Prostate gland (tissue), 2 donors: ENCODE results near the gene DLG2. TPM values are rescaled to one million over a fixed set of nuclear protein-coding genes. Genes with fewer than 3 reads are reported as not detected.

ENCODE experiments used
- DNase-seq: peaks from one replicate; pipeline ENCODE4 v3.0.0-alpha.2; 2019; ENCODE audit warnings: low spot score
- H3K27ac ChIP-seq, 2 donors: fragments of 200-600 bp; sonication (generic); 2 replicates each; pipeline ENCODE4 v1.5.1; 2017 to 2019
- H3K27me3 ChIP-seq: fragments of 200-600 bp; sonication (generic); replicated peaks from 2 replicates; pipeline ENCODE4 v1.5.1; 2019; ENCODE audit not compliant: insufficient read depth
- H3K36me3 ChIP-seq, 2 donors: fragments of 200-600 bp; sonication (generic); 1 replicate in 1 of 2; 2 replicates in 1 of 2; pipeline versions ENCODE4 v1.5.1 to v1.8.1; 2017 to 2019
- H3K4me1 ChIP-seq: fragments of 200-600 bp; sonication (generic); replicated peaks from 2 replicates; pipeline ENCODE4 v1.5.1; 2019
- H3K4me3 ChIP-seq, 2 donors: fragments of 200-600 bp; sonication (generic); 2 replicates each; pipeline ENCODE4 v1.5.1; 2017 to 2019
- H3K9me3 ChIP-seq: fragments of 200-600 bp; sonication (generic); 2 replicates; pipeline ENCODE4 v1.5.1; 2017
- POLR2A ChIP-seq: fragments of 450-650 bp; IDR thresholded peaks from one replicate; pipeline ENCODE4 v1.6.1; 2016; ENCODE audit warnings: antibody characterized with exemption, mild to moderate bottlenecking
- POLR2AphosphoS5 ChIP-seq: sonication (generic); formaldehyde crosslinking; IDR thresholded peaks from one replicate; pipeline ENCODE4 v1.6.1; 2017; ENCODE audit warnings: antibody characterized with exemption
- WGBS: methylation state at CpG from one replicate; pipeline ENCODE4 v1.1.5; 2018; 5-methylcytosine and 5-hydroxymethylcytosine counted together
- intact Hi-C: fragments of 100-400 bp; cut with DNase I; formaldehyde crosslinking; loops from one replicate; pipeline ENCODE4 v1.14.2; 2022
- total RNA-seq, 2 donors: library from RNA; depleted of rRNA; stranded (reverse); fragments of >200 nt; gene quantifications; one replicate each; pipeline ENCODE4 v1.1.0, GENCODE V29; 2016
- TF ChIP-seq, protein P1 (sequence below), 4 experiments: fragments of 200-600 bp in 2 of 4; fragments of 450-650 bp in 2 of 4; sonication (generic) in 2 of 4; IDR thresholded peaks; 1 replicate in 3 of 4; 2 replicates in 1 of 4; pipeline ENCODE4 v1.5.1; 2016 to 2019; ENCODE audit warnings: antibody characterized with exemption in 4 of 4, mild to moderate bottlenecking in 2 of 4, moderate library complexity in 2 of 4

Gene DLG2
- total RNA-seq, 2 donors from 2014 or later: 9.8 to 16.2 TPM

GRCh38 chr11:83835423-83835822 is 1791.7 kb downstream of the DLG2 start:
- H3K4me3 ChIP-seq: no peak overlapping the region
- DNase-seq: no peak
- no peaks in the 10 kb centered on the region for H3K36me3 ChIP-seq
- TF ChIP-seq, protein P1, sequence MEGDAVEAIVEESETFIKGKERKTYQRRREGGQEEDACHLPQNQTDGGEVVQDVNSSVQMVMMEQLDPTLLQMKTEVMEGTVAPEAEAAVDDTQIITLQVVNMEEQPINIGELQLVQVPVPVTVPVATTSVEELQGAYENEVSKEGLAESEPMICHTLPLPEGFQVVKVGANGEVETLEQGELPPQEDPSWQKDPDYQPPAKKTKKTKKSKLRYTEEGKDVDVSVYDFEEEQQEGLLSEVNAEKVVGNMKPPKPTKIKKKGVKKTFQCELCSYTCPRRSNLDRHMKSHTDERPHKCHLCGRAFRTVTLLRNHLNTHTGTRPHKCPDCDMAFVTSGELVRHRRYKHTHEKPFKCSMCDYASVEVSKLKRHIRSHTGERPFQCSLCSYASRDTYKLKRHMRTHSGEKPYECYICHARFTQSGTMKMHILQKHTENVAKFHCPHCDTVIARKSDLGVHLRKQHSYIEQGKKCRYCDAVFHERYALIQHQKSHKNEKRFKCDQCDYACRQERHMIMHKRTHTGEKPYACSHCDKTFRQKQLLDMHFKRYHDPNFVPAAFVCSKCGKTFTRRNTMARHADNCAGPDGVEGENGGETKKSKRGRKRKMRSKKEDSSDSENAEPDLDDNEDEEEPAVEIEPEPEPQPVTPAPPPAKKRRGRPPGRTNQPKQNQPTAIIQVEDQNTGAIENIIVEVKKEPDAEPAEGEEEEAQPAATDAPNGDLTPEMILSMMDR (IDR thresholded peaks at IDR 0.05): no peak
- TF ChIP-seq POLR2A: no peak
- no peak for TF ChIP-seq POLR2AphosphoS5
- H3K9me3 ChIP-seq: no peaks in the 10 kb centered on the region
- 24% methylated on average over 1 of the region's 1 CpG for WGBS
- H3K27ac ChIP-seq: no peak overlapping the region
- no peaks in the 10 kb centered on the region for H3K27me3 ChIP-seq
- H3K4me1 ChIP-seq: no peaks in the 10 kb centered on the region
- intact Hi-C loops: loop anchor here (5.0 kb wide), 1 partner anchor 687 kb away; no protein-coding TSS in a partner anchor

DNA sequence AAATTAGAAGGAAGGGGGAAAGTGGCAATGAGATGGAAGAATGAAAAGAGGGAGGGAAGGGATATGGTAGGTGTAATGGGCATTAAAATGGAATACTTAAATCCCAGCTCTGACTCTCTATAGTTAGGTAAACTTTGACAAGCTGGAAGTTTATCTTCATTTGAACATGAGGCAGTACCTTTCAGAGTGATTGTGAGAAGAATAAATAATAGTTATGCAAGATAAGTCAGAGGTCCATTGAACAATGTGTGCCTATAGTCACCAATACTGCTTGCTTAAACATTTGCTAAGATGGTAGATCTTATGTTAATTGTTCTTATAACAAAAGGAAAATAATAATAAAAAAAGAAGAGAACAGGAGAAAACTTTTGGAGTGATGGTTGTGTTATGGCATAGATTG is 1795.2 kb downstream of the DLG2 start:
- H3K36me3 ChIP-seq: no peaks in the 10 kb centered on the region
- H3K27me3 ChIP-seq: no peaks in the 10 kb centered on the region
- H3K4me3 ChIP-seq: no peak overlapping the region
- intact Hi-C loops: no loop called here
- no peaks in the 10 kb centered on the region for H3K9me3 ChIP-seq
- no peak overlapping the region for H3K27ac ChIP-seq
- DNase-seq: no peak
- H3K4me1 ChIP-seq: no peaks in the 10 kb centered on the region
- TF ChIP-seq POLR2A (no peak), POLR2AphosphoS5 (no peak)
- TF ChIP-seq, protein P1 (IDR thresholded peaks at IDR 0.05): no peak

- H3K36me3 ChIP-seq: no peaks in the 10 kb centered on the region
- H3K4me1 ChIP-seq: no peaks in the 10 kb centered on the region
- TF ChIP-seq, protein P1 (IDR thresholded peaks at IDR 0.05): peak in 2 of 4 experiments; percentile 33 to 34
- TF ChIP-seq POLR2AphosphoS5: no peak
- no peak for TF ChIP-seq POLR2A
- no peak for DNase-seq
- intact Hi-C loops: no loop called here
- no peaks in the 10 kb centered on the region for H3K27me3 ChIP-seq
- H3K27ac ChIP-seq: no peak overlapping the region
- H3K9me3 ChIP-seq: no peaks in the 10 kb centered on the region
- no peak overlapping the region for H3K4me3 ChIP-seq
- WGBS: 50% methylated on average over 5 of the region's 5 CpGs
Measured at GRCh38 chr11:83827940-83828554, 1799.1 kb downstream of the DLG2 start.

- Histone ChIP-seq H3K36me3 (no peaks in the 10 kb centered on the region), H3K4me1 (no peaks in the 10 kb centered on the region), H3K27me3 (no peaks in the 10 kb centered on the region), H3K4me3 (no peak overlapping the region), H3K27ac (no peak overlapping the region), H3K9me3 (no peaks in the 10 kb centered on the region)
- no peak for TF ChIP-seq POLR2A
- TF ChIP-seq, protein P1 (IDR thresholded peaks at IDR 0.05): no peak
- TF ChIP-seq POLR2AphosphoS5: no peak
- WGBS: 68% methylated on average over 3 of the region's 3 CpGs
- intact Hi-C loops: no loop called here
- no peak for DNase-seq
Measured at GRCh38 chr11:83827520-83827919, 1799.6 kb downstream of the DLG2 start.

DNA sequence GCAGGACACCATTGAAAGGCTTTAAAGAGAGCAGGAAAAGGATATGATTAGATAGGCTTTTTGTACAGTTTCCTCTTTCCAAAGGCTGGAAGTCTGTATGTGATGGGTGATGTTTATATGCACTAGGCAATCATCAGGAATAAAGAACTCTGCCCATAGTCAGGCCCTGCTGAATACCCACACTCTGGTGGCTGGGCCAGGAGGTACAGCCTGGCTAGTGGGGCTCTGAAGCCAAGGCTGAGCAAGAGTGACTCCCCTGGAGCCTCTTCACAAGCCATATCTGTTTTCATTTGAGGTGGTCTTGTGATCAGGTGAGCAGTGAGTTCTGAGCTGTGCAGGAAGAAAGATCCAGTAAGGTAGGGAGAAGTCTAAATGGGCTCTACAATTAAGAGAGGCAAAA is 1801.1 kb downstream of the DLG2 start:
- Histone ChIP-seq H3K4me1 (no peaks in the 10 kb centered on the region), H3K4me3 (no peak overlapping the region), H3K36me3 (no peaks in the 10 kb centered on the region), H3K9me3 (no peaks in the 10 kb centered on the region), H3K27ac (no peak overlapping the region), H3K27me3 (no peaks in the 10 kb centered on the region)
- intact Hi-C loops: no loop called here
- no peak for DNase-seq
- TF ChIP-seq, protein P1 (IDR thresholded peaks at IDR 0.05): no peak
- TF ChIP-seq POLR2A (no peak), POLR2AphosphoS5 (no peak)
